HG02981 (cell line): ENCODE results near the gene KHSRP.
A peak's percentile ranks its signal among the peaks of the same experiment; 100 is the strongest.

ENCODE experiments used
- ATAC-seq: cut with Tn5 transposase; IDR thresholded peaks from one replicate; pipeline ENCODE4 v1.9.1; 2021; ENCODE audit warnings: mild to moderate bottlenecking, moderate library complexity; ENCODE audit not compliant: unreplicated experiment

KHSRP gene, protein sequence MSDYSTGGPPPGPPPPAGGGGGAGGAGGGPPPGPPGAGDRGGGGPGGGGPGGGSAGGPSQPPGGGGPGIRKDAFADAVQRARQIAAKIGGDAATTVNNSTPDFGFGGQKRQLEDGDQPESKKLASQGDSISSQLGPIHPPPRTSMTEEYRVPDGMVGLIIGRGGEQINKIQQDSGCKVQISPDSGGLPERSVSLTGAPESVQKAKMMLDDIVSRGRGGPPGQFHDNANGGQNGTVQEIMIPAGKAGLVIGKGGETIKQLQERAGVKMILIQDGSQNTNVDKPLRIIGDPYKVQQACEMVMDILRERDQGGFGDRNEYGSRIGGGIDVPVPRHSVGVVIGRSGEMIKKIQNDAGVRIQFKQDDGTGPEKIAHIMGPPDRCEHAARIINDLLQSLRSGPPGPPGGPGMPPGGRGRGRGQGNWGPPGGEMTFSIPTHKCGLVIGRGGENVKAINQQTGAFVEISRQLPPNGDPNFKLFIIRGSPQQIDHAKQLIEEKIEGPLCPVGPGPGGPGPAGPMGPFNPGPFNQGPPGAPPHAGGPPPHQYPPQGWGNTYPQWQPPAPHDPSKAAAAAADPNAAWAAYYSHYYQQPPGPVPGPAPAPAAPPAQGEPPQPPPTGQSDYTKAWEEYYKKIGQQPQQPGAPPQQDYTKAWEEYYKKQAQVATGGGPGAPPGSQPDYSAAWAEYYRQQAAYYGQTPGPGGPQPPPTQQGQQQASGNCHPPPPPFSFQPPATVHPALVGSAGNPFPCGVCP

GRCh38 chr19:6424195-6424938, at the start of gene KHSRP:
Gene KHSRP, minus strand, starts transcription at chr19:6424811. Its CDS starts 110 bp downstream, at chr19:6424701.
- ATAC-seq, result no peak

GRCh38 chr19:6473647-6474046, 49.0 kb upstream of the KHSRP start:
- ATAC-seq, result no peak

GRCh38 chr19:6472713-6473112, 48.1 kb upstream of the KHSRP start:
- no peak for ATAC-seq

GRCh38 chr19:6471076-6471475, 46.5 kb upstream of the KHSRP start:
- ATAC-seq, result no peak

DNA sequence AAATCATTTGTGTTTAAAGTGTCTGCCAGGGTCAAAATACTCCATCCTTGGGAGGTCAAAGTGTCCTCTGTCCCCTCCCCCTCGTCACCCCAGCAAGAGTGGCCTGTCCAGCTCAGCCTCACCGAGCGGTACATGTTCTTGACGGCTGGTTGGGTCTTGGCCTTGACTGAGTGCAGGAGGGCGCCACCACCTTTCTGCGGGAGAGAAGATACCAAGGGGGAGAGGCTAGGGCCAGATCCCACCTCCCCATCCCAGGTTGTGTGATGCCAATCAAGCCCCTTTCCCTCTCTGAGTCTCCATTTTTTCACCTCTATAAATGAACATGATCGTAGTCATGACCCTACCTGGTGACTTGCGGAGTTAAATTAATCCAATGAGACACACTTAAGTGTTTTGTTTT, 45.6 kb upstream of the KHSRP start:
- ATAC-seq, result no peak

DNA sequence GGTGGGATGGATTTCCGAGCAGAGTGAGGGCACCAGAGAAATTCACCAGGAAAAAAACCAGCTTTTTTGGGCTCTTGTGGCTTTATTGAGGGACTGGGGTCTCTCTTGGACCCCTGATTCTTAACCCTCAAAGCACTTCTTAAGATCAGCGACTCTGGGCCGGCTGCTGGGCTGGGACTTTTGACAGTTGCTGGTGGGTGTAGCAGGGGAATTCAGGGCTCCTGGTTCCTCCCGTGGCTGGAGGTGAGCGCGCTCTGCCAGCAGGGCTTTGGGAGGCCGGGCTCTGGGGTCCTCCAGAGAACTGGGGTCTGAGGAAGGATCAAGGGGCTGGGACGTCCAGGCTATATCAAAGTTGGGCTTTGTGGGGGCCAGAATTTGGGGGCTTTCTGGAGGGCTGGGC, 42.8 kb upstream of the KHSRP start:
- no peak for ATAC-seq

- ATAC-seq, result no peak
Observed at GRCh38 chr19:6466526-6467248, 42.1 kb upstream of the KHSRP start.

DNA sequence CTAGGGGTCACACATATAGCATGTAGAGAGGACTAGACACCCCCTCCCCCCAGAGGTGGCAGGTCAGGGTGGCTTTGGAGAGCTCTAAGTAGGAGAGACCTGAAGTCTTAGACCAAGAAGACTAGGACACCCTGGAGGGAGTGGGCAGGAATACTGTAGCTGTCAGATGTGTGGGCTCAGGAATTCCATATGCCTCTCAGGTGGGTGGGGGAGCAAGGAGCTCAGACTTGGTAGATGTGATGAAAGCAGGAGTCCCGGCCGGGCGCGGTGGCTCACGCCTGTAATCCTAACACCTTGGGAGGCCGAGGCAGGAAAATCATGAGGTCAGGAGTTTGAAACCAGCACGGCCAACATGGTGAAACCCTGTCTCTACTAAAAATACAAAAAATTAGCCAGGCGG, 41.1 kb upstream of the KHSRP start:
- no peak for ATAC-seq

DNA sequence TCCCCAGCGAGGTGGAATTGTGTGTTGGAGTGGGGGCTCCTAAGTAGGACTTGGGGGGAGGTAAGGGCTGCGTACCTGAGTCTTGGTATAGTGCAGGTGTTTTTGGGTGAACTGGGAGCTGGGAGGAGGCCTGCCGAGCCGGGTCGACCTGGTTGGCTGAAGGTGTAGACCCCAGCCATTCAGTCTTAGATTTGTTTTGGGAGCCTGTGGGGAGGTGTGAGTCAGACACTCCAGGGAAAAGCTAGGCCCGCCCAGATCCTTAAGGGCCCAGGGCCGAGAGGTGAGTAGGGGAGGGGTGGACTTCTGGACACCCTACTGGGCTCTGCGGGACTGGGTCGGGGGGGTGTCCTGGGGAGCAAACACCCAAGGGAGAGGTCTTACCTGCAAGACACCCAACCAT, 40.4 kb upstream of the KHSRP start:
- no peak for ATAC-seq

- no peak for ATAC-seq
Observed at GRCh38 chr19:6464070-6464873, 39.7 kb upstream of the KHSRP start, which contains the start of gene CRB3. Gene CRB3, plus strand, starts transcription at chr19:6464271. Its CDS starts 431 bp downstream, at chr19:6464702.

GRCh38 chr19:6460099-6460884, 35.7 kb upstream of the KHSRP start:
- ATAC-seq, result peak; percentile 65

- peak; percentile 30 for ATAC-seq
Observed at GRCh38 chr19:6459262-6460098, 34.9 kb upstream of the KHSRP start, which contains the start of gene SLC25A23. Gene SLC25A23, minus strand, starts transcription at chr19:6459792. Its CDS starts 164 bp downstream, at chr19:6459628.

- ATAC-seq, result no peak
Observed at GRCh38 chr19:6458695-6459261, 34.2 kb upstream of the KHSRP start.

DNA sequence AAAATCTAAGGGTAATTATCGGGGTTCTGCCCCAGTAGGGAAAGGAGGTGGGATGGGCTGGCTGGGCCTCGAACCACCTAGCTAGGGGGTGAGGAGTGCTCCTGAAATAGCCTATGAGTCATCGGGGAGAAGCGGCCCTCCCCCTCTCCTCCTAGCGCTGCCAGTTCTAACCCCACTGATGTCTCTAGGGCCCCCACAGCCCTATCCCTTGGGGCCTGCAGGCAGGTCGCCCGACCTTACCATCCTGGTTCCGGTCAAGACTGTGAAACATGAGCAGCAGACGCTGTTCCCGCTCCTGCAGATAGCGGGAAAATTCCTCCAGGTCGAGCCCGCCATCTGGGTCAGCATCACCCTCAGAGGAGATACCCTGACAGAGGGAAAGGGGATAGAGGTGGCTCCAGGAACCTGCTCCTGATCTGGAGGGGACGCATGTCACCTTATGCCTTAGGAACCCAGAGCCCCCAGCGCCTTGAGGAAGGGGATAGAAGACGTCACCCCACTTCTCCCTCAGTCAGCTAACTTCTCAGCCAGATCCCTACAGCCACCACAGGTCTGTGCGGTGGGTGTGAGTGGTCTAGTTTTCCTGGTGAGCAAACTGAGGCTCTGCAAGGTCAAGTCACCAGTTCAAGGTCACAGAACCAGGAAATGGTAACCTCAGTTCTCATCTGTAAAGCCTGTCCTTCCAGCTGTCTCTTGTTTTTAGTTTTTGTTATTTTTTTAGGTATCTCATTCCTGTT, 33.5 kb upstream of the KHSRP start:
- ATAC-seq, result no peak

DNA sequence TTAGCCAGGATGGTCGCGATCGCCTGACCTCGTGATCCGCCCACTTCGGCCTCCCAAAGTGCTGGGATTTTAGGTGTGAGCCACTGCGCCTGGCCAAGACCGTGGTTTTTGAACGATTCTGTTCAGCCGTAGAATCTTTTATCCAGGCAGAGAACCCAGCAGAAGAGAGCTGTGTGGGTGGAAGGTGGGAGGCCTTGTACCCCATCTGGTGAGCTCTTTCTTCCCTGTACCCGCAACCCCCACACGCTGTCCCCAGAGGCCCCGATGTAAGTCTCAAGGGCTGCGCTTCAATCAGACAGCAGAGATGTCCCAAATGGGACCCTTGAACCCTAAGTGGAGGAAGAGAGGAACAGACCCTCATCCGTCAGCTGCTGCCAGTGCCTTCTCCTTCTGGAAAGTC, 31.3 kb upstream of the KHSRP start:
- ATAC-seq, result no peak

DNA sequence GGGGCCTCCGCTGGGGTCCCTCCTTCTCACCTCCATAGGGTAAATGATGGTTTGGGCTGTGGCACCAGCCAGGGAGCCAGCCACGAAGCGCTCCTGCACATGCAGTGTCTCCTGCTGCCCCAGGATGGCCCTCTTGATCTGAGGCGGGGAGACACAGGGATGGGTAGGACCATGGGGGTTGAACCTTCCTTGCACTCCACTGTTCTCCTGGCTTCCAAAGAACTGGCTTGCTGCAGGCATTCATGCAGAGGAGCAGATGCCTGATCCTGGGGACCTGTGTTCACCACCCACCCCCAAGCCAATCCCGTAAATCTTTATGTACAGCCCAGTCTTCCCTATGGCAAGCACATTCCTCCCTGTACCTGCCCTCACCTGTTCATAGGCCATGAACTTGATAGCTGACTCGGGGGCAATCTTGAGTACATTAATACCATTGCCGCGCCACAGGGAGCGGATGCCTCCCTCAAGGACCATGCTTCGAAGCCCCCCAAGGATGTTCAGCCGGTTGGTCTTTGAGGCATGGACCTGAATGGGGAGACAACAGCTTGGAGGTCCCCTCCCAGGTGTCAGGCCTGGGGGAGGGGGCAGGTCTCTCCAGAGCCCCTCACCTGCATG, 29.4 kb upstream of the KHSRP start:
- no peak for ATAC-seq

- ATAC-seq, result no peak
Observed at GRCh38 chr19:6452899-6453298, 28.3 kb upstream of the KHSRP start.
